Amniotic stem cell (primary cell): ENCODE data around the gene CHRNA7.
"Not testable (repeated sequence)": the region's sequence is repeated elsewhere in the genome, so short reads cannot be mapped to it uniquely, and the experiment has no call there.

Source experiments
- DNase-seq: peaks from one replicate; lab custom pipeline; 2025; lab: John Stamatoyannopoulos, UW

Gene CHRNA7

DNA sequence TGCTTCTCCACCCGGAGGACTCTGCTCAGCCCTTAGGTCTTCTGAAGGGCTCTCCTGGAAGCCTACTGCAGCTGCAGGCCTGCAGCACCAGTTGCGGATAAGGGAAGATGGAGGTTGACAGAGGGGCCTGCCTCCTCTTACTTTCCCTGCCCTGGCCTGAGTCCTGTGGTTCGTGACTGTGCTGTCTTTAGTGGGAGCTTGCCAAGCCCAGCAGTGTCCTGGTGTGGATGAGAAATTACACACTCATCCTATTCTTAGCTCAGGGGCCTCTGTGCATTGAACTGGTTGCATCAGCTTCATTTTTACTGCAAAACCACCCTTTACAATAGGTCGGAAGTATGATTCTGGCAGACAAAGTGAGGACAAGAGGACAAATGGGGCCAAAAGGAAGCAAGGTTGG, 163.5 kb downstream of the CHRNA7 start:
- not testable (repeated sequence) for DNase-seq

DNA sequence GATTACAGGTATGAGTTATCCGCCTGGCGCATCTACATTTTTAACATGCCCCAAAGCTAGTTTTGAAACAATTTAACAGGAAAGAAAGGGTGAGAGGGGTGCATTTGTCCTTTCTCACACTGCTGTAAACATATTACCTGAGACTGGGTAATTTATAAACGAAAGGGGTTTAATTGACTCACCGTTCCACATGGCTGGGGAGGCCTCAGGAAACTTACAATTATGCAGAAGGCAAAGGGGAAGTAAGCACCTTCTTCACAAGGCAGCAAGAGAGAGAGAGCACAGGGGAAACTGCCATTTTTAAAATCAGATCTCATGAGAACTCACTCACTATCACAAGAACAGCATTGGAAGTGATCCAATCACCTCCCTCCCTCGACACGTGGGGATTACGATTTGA, 165.9 kb downstream of the CHRNA7 start:
- not testable (repeated sequence) for DNase-seq

DNA sequence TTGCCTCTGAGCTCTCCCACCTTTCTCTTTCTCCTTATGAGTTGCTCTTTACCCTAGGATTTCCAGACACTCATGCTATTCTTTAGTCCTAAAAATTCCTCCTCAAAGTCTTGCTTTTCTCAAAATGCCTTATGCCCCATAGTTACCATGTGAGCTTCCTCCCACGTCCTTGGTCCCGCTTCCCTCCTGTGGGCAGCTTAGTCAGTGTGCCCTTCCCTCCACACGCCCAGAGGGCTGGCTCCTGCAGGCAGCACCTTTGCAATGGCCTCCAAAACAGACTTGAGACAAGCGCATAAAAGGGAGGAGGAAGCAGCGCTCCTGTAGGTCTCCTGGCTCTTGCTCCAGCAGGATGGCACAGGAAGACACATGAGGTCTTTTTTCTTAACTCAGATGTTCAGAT, 168.6 kb downstream of the CHRNA7 start:
- not testable (repeated sequence) for DNase-seq

- not testable (repeated sequence) for DNase-seq
Observed at GRCh38 chr15:32209081-32209480, 178.8 kb downstream of the CHRNA7 start.

DNA sequence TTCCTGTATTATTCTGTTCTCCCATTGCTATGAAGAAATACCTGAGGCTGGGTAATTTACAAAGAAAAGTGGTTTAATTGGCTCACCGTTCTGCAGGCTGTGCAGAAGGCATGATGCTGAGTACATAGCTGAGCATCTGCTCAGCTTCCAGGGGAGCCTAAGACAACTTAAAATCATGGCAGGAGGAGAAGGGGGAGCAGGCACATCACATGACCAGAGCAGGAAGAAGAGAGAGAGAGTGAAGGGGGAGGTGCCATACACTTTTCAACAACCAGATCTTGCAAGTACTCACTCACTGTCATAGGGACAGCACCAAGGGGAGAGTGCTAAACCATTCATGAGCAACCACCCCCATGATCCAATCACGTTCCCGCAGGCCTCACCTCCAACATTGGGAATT, 188.4 kb downstream of the CHRNA7 start:
- DNase-seq = no peak
